Osteocyte (in vitro differentiated cells): ENCODE measurements around the gene RAB14. TPM values are rescaled to one million over a fixed set of nuclear protein-coding genes. Genes with fewer than 3 reads are reported as not detected.

Experiments
- DNase-seq: peaks from one replicate; pipeline ENCODE4 v3.0.0; 2021; ENCODE audit warnings: mixed read lengths; ENCODE audit not compliant: unreplicated experiment; ENCODE audit errors: extremely low spot score
- H3K27ac Mint-ChIP-seq: one replicate; pipeline ENCODE4 v1.8.0; 2021; ENCODE audit warnings: mild to moderate bottlenecking, mixed read lengths; ENCODE audit not compliant: unreplicated experiment
- H3K27me3 Mint-ChIP-seq: one replicate; pipeline ENCODE4 v1.8.0; 2021; ENCODE audit warnings: mixed read lengths; ENCODE audit not compliant: unreplicated experiment
- H3K36me3 Mint-ChIP-seq: one replicate; pipeline ENCODE4 v1.8.0; 2021; ENCODE audit warnings: mixed read lengths; ENCODE audit not compliant: unreplicated experiment
- H3K4me1 Mint-ChIP-seq: one replicate; pipeline ENCODE4 v1.8.0; 2021; ENCODE audit warnings: mixed read lengths; ENCODE audit not compliant: unreplicated experiment
- H3K4me3 Mint-ChIP-seq: one replicate; pipeline ENCODE4 v1.8.0; 2021; ENCODE audit warnings: mild to moderate bottlenecking, moderate library complexity, mixed read lengths; ENCODE audit not compliant: unreplicated experiment
- H3K9me3 Mint-ChIP-seq: one replicate; pipeline ENCODE4 v1.8.0; 2021; ENCODE audit warnings: mixed read lengths; ENCODE audit not compliant: unreplicated experiment
- total RNA-seq: library from RNA; stranded (reverse); gene quantifications from 2 replicates; pipeline ENCODE4 v1.2.1, GENCODE V29; 2021
- TF ChIP-seq, protein P1 (sequence below): fragments of 200-600 bp; sonication (generic); IDR thresholded peaks from 2 replicates; pipeline ENCODE4 v1.5.0; 2021; ENCODE audit warnings: antibody characterized with exemption, mild to moderate bottlenecking, moderate library complexity

Gene RAB14
- total RNA-seq, 1 donor from 2014 or later: 64.0 TPM

DNA sequence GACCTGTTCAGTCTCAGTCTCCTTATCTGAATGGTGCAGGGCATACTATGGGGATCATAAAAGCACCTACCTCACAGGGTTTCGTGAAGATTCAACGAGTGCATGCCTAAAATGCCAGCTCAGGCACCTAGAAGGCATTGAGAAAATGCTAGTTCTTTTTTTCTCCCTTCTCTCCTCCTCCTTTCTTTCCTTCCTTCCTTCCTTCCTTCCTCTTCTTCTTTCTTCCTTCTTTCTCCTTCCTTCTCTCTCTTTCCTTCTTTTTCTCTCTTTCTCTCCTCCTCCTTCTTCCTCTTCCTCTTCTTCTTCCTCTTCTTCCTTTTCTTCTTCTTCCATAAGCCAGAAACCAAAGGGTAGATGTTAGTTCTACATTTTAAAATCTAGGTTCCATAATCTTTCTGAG is 12.3 kb upstream of the RAB14 start:
- TF ChIP-seq, protein P1, sequence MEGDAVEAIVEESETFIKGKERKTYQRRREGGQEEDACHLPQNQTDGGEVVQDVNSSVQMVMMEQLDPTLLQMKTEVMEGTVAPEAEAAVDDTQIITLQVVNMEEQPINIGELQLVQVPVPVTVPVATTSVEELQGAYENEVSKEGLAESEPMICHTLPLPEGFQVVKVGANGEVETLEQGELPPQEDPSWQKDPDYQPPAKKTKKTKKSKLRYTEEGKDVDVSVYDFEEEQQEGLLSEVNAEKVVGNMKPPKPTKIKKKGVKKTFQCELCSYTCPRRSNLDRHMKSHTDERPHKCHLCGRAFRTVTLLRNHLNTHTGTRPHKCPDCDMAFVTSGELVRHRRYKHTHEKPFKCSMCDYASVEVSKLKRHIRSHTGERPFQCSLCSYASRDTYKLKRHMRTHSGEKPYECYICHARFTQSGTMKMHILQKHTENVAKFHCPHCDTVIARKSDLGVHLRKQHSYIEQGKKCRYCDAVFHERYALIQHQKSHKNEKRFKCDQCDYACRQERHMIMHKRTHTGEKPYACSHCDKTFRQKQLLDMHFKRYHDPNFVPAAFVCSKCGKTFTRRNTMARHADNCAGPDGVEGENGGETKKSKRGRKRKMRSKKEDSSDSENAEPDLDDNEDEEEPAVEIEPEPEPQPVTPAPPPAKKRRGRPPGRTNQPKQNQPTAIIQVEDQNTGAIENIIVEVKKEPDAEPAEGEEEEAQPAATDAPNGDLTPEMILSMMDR: no peak
- no peaks in the 10 kb centered on the region for H3K9me3 Mint-ChIP-seq
- H3K27me3 Mint-ChIP-seq: no peaks in the 10 kb centered on the region
- no peak for DNase-seq
- peaks cover 5% of the 10 kb centered on the region for H3K4me1 Mint-ChIP-seq
- H3K4me3 Mint-ChIP-seq: no peak overlapping the region
- H3K27ac Mint-ChIP-seq: no peak overlapping the region
- H3K36me3 Mint-ChIP-seq: no peaks in the 10 kb centered on the region

GRCh38 chr9:121213136-121213806 is 11.6 kb upstream of the RAB14 start:
- Mint-ChIP-seq H3K4me1 (peaks cover 5% of the 10 kb centered on the region), H3K9me3 (no peaks in the 10 kb centered on the region), H3K4me3 (no peak overlapping the region), H3K27ac (peak overlapping the region; percentile 88), H3K36me3 (no peaks in the 10 kb centered on the region), H3K27me3 (no peaks in the 10 kb centered on the region)
- TF ChIP-seq, protein P1: peak; percentile 98
- DNase-seq: peak; percentile 96

DNA sequence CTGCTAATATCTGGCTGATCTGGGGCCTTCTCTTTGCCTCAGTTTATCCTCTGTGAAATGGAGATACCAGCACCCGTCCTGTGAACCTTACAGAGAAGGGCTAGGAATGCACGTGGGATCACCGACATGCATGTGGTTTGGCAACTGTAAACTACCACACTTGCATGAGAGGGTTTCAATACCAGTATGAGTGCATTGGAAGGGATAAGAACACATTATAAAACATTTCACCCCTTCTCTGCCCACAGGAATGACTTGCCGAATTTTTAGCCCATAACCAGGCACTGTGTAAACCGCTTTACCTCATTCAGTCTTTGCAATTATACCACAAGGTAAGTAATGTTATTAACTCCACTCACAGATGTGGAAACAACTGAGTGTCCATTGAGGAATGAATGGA is 8.9 kb upstream of the RAB14 start:
- no peak for DNase-seq
- Mint-ChIP-seq H3K4me3 (no peak overlapping the region), H3K27ac (no peak overlapping the region), H3K36me3 (no peaks in the 10 kb centered on the region), H3K4me1 (peaks cover 5% of the 10 kb centered on the region), H3K9me3 (no peaks in the 10 kb centered on the region), H3K27me3 (no peaks in the 10 kb centered on the region)
- TF ChIP-seq, protein P1: no peak

- Mint-ChIP-seq H3K9me3 (no peaks in the 10 kb centered on the region), H3K27ac (no peak overlapping the region), H3K36me3 (no peaks in the 10 kb centered on the region), H3K4me3 (no peak overlapping the region), H3K4me1 (peaks cover 4% of the 10 kb centered on the region), H3K27me3 (no peaks in the 10 kb centered on the region)
- no peak for DNase-seq
- TF ChIP-seq, protein P1: no peak
Measured at GRCh38 chr9:121207371-121207940, 5.8 kb upstream of the RAB14 start.

- Mint-ChIP-seq H3K9me3 (no peaks in the 10 kb centered on the region), H3K36me3 (no peaks in the 10 kb centered on the region), H3K4me3 (no peak overlapping the region), H3K27ac (no peak overlapping the region), H3K27me3 (no peaks in the 10 kb centered on the region), H3K4me1 (peaks cover 8% of the 10 kb centered on the region)
- DNase-seq: no peak
- TF ChIP-seq, protein P1: no peak
Measured at GRCh38 chr9:121206516-121207370, 5.1 kb upstream of the RAB14 start.
